SK-N-MC (cell line): ENCODE results near the gene PLCXD1.
"Not testable (repeated sequence)": the region's sequence is repeated elsewhere in the genome, so short reads cannot be mapped to it uniquely, and the experiment has no call there.

Experiments used
- DNase-seq: peaks from one replicate; pipeline ENCODE4 v3.0.0-alpha.2; 2011; ENCODE audit warnings: low read depth, low spot score
- H3K27ac ChIP-seq: fragments of 200-600 bp; sonication (generic); 2 replicates; pipeline ENCODE4 v1.5.1; 2016; ENCODE audit warnings: mixed run types
- H3K36me3 ChIP-seq: fragments of 200-600 bp; sonication (generic); 2 replicates; pipeline ENCODE4 v1.6.1; 2017; ENCODE audit warnings: antibody characterized with exemption, low read length, mixed read lengths; ENCODE audit not compliant: insufficient read depth
- H3K4me3 ChIP-seq: fragments of 200-600 bp; sonication (generic); 2 replicates; pipeline ENCODE4 v1.5.1; 2016
- H3K9ac ChIP-seq: fragments of 200-600 bp; sonication (generic); 2 replicates; pipeline ENCODE4 v1.8.0; 2017; ENCODE audit warnings: mixed run types, mixed read lengths; ENCODE audit not compliant: insufficient read length
- H3K9me3 ChIP-seq: fragments of 200-600 bp; sonication (generic); 2 replicates; pipeline ENCODE4 v1.6.1; 2017; ENCODE audit warnings: low read depth, mild to moderate bottlenecking, antibody characterized with exemption, low read length, moderate library complexity, mixed read lengths
- EZH2 ChIP-seq: fragments of 200-600 bp; sonication (generic); IDR thresholded peaks from one replicate; pipeline ENCODE4 v1.6.1; 2017; ENCODE audit warnings: antibody characterized with exemption
- FOXP2 ChIP-seq: optimal IDR thresholded peaks from 2 replicates; pipeline ENCODE3; 2011; ENCODE audit warnings: mild to moderate bottlenecking, moderate library complexity; ENCODE audit not compliant: insufficient read depth; ENCODE audit errors: extremely low read length, control extremely low read depth
- POLR2AphosphoS5 ChIP-seq: IDR thresholded peaks from 2 replicates; pipeline ENCODE4 v1.6.1; 2012; ENCODE audit warnings: mild to moderate bottlenecking, low read depth, low read length, borderline replicate concordance

PLCXD1 gene

GRCh38 chrX:253451-254297 lies 27.5 kb upstream of the PLCXD1 start:
- Histone ChIP-seq H3K4me3 (no peak overlapping the region), H3K27ac (no peak overlapping the region), H3K9me3 (no peaks in the 10 kb centered on the region), H3K9ac (no peak overlapping the region), H3K36me3 (no peaks in the 10 kb centered on the region)
- DNase-seq: no peak
- TF ChIP-seq POLR2AphosphoS5: no peak
- no peak for TF ChIP-seq EZH2
- TF ChIP-seq FOXP2: no peak

DNA sequence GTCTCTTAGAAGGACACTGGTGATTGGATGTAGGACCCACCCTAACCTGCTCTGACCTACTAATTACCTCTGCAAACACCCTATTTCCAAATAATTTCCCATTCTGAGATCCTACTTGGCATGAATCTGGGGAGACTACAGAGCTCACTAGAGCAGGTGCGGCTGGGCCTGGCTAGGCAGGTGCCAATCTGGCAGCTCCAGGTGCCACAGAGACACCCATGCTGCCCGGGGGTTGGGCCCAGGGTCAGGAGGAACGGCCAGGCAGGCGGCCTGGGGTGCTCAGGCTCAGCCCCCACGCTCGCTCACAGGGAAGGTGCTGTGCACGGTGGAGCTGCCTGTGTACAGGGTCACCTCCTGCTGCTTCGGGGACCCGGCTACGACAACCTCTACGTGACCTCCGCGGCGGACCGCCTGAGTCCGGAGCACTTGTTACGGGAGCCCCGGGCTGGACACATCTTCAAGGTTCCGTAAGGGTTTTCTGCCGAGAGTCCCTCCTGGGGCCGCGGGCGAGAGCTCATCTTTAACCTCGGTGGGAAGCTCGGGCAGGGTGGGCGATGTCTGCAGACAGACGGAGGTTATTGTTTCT lies 26.5 kb upstream of the PLCXD1 start:
- H3K4me3 ChIP-seq: no peak overlapping the region
- no peaks in the 10 kb centered on the region for H3K36me3 ChIP-seq
- TF ChIP-seq EZH2 (no peak), POLR2AphosphoS5 (no peak), FOXP2 (no peak)
- H3K9me3 ChIP-seq: no peaks in the 10 kb centered on the region
- H3K27ac ChIP-seq: no peak overlapping the region
- no peak for DNase-seq
- H3K9ac ChIP-seq: no peak overlapping the region

DNA sequence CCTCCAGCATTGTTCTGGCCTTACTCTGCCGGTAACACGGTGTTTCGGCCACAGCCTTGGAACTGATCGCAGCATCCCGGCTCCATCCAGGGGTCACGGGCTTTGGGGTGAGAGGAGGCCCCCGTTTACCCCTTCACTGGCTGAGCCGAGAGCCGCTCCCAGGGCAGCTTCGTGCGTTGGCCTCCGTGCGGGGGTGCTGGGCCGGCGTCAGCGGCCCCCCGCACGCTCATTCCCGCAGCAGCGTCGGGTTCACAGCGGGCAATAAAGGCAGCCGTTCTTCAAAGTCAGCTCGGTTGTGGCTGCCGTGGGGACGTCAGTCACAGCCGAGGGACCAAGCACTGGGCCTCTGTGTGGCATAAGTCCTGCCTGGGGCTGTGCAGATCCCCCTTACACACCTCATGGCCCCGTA lies 25.3 kb upstream of the PLCXD1 start:
- H3K36me3 ChIP-seq: no peaks in the 10 kb centered on the region
- no peak for TF ChIP-seq FOXP2
- TF ChIP-seq EZH2: no peak
- no peak for TF ChIP-seq POLR2AphosphoS5
- DNase-seq: no peak

DNA sequence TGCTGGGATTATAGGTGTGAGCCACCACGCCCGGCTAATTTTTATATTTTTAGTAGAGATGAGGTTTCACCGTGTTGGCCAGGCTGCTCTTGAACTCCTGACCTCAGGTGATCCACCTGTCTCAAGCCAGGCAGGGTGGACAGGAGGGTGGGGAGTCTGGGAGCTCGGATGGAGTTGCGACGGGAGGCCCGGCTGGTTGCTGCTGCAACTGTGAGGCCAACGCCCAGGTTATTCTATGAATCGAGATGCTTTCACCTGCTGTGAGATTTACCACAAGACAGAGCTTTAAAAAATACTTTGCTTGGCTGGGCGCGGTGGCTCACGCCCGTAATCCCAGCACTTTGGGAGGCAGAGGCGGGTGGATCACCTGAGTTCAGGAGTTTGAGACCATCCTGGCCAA lies 24.1 kb upstream of the PLCXD1 start:
- H3K9ac ChIP-seq, DNase-seq, H3K27ac ChIP-seq, H3K36me3 ChIP-seq, H3K4me3 ChIP-seq, H3K9me3 ChIP-seq: not testable (repeated sequence)

More for the DNA sequence above, 25.3 kb upstream of the PLCXD1 start:
- Histone ChIP-seq H3K4me3 (no peak overlapping the region), H3K9me3 (no peaks in the 10 kb centered on the region), H3K27ac (no peak overlapping the region), H3K9ac (no peak overlapping the region)

GRCh38 chrX:257681-258289 lies 23.4 kb upstream of the PLCXD1 start:
- no peak overlapping the region for H3K4me3 ChIP-seq
- H3K9ac ChIP-seq: no peak overlapping the region
- DNase-seq: no peak
- TF ChIP-seq POLR2AphosphoS5: no peak
- TF ChIP-seq FOXP2: no peak
- no peak for TF ChIP-seq EZH2
- H3K9me3 ChIP-seq: no peaks in the 10 kb centered on the region
- H3K27ac ChIP-seq: no peak overlapping the region
- H3K36me3 ChIP-seq: no peaks in the 10 kb centered on the region

DNA sequence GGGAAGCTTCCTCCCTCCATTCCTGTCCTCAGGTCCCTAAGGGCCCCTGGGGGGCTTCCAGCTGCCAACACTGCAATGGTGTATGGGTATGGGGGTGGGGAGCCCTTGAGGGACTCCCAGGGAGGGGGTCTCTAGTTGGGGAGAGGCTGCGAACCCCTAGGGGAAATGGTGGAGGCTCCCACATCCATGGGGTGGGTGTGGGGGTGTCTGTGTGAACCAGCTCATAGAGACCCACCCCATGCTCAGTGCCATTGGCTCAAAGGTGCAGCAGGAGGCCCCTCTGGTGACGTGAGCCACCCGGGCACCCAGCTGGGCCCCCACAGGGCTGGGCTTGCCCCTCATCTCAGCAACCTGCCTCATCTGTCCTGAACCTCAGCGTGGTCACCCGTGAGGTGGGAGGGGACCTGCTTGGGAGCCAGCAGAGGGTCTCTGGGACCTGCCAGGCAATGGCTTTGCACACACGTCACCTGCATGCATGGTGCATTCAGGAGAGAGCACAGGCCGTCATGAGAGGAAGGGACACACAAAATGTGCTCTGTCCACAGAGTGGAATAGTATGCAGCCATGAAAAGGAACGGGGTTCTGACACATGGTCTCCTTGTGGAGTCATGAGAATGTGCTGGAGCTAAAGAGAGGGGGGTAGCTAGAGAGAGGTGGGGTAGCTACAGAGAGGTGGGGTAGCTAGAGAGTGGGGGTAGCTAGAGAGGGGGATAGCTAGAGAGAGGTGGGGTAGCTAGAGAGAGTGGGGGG lies 22.7 kb upstream of the PLCXD1 start:
- DNase-seq: no peak
- H3K4me3 ChIP-seq: no peak overlapping the region
- no peaks in the 10 kb centered on the region for H3K9me3 ChIP-seq
- H3K9ac ChIP-seq: no peak overlapping the region
- no peak for TF ChIP-seq FOXP2
- TF ChIP-seq POLR2AphosphoS5: no peak
- no peak for TF ChIP-seq EZH2
- no peaks in the 10 kb centered on the region for H3K36me3 ChIP-seq
- no peak overlapping the region for H3K27ac ChIP-seq

GRCh38 chrX:259692-260355 lies 21.4 kb upstream of the PLCXD1 start:
- H3K27ac ChIP-seq: no peak overlapping the region

More at GRCh38 chrX:259692-260355, 21.4 kb upstream of the PLCXD1 start:
- no peaks in the 10 kb centered on the region for H3K9me3 ChIP-seq
- TF ChIP-seq FOXP2: no peak
- no peak for TF ChIP-seq EZH2
- no peak for TF ChIP-seq POLR2AphosphoS5
- DNase-seq: no peak
- no peak overlapping the region for H3K4me3 ChIP-seq
- no peaks in the 10 kb centered on the region for H3K36me3 ChIP-seq
- no peak overlapping the region for H3K9ac ChIP-seq
